NCI-H2029 (cell line): Measurements from ENCODE around the gene CD300LF.

Experiments used
- DNase-seq: peaks from one replicate; lab custom pipeline; 2025; lab: John Stamatoyannopoulos, UW

Gene CD300LF

DNA sequence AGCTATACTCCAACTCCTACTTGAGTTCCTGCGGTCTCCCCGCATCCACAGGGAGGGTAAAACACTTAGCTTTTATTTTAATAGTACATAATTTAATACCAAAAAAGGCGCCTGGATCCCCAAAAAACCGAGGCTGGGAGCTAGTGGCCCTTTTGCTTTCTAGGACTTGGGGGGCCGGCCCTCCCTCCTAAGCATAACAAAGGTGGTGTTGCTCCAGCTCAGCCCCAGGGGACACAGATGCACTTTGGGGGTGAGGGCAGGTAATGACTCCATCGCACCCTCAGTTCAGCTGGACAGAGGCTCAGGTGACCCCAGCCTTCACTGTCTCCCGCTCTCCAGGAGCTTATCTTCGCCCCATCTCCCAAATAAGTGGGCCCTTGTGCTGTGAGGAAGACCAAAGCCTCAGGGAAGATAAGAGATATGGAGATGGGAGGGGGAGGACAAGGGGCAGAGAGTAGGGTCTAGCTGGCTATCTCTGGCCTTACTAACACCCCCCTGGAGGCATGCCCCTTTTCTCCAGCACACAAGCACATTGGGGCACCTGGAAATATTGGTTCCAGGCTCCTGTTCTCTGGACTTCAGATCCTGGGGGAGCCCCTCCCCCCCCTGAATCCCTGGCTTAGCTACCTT is 32.9 kb upstream of the CD300LF start:
- DNase-seq, result no peak

DNA sequence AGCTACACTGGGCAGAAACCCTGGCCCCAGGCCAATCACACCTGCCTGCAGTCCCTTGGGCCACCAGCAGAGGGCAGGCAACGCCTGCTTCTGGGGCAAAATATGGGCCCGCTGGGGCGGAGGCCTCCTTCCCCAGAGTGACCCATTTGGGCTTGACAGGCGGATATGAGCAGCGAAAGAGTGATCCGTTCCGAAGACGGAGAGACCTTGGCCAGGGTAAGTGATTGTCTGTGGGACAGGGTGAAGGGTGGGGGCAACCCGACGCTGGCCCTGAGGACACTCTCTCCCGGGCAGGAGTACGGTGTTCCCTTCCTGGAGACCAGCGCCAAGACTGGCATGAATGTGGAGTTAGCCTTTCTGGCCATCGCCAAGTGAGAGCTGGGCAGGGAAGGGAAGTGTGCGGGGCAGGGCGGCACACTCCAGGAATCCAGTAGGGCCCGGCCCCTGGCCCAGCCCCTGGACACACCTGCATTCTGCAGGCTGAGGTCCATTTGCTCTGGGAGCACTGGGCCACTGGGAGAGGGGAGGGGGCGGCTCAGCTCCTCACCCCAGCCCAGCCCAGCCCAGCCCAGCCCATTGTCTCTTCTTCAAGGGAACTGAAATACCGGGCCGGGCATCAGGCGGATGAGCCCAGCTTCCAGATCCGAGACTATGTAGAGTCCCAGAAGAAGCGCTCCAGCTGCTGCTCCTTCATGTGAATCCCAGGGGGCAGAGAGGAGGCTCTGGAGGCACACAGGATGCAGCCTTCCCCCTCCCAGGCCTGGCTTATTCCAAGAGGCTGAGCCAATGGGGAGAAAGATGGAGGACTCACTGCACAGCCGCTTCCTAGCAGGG is 32.2 kb upstream of the CD300LF start:
- DNase-seq, result peak; percentile 32

GRCh38 chr17:74744349-74744713 is 31.6 kb upstream of the CD300LF start:
- DNase-seq, result no peak

DNA sequence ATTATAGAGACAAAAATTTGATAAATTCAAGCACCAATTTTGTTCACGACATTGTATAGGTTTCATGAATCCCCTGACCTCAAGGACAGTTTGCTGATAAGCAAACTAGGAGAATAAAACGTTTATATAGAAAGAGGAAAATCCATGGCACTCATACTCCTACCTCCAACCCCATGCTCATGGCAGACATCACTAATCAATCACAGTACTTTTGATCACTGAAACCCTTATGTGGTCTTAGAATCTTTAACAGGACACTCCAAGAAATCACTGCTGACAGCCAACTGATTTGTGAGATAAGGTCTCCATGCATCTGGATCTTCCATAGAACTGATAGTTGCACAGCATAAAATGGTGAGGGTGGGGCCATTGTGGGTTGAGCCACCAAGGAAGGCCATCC is 31.0 kb upstream of the CD300LF start:
- no peak for DNase-seq

GRCh38 chr17:74742978-74743545 is 30.3 kb upstream of the CD300LF start:
- no peak for DNase-seq

DNA sequence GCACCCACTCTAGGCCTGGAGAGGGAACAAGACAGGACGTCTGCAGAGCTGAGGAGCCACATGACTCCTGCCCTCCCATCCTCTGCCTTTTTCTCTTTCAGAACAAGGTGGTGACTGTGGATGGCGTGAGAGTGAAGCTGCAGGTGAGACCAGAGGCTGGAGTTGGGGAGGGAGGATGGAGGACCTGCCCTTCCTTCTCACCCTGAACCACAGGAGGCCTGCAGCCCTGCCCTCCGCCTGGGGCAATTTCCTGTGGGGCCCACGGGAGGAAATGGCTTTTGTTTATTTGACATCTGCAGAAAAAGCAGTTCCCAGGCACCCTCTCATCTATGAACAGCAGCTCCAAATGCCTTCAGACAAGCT is 29.4 kb upstream of the CD300LF start:
- DNase-seq, result no peak

- DNase-seq, result no peak
These were observed 28.1 kb upstream of the CD300LF start for GRCh38 chr17:74740641-74741387.

DNA sequence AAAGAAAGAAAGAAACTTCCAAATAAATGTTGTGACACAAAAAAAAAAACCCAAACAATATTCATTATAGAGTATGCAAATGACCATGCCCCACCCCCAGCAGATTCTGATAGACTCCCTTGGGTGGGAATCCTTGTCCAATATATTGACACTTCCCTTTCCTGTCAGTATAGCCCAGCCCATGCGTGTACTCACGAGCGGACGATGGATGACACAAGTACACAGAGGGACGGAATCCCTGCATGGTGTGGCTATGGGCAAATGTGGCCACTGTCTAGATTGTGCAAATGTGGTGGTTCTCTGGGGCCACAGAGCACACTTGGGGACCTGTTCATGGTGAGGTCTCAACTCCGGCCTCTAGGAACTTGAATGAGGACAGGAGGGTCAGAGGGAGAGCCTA is 27.4 kb upstream of the CD300LF start:
- DNase-seq, result no peak

- DNase-seq, result no peak
These were observed 26.6 kb upstream of the CD300LF start for GRCh38 chr17:74739227-74739831.

DNA sequence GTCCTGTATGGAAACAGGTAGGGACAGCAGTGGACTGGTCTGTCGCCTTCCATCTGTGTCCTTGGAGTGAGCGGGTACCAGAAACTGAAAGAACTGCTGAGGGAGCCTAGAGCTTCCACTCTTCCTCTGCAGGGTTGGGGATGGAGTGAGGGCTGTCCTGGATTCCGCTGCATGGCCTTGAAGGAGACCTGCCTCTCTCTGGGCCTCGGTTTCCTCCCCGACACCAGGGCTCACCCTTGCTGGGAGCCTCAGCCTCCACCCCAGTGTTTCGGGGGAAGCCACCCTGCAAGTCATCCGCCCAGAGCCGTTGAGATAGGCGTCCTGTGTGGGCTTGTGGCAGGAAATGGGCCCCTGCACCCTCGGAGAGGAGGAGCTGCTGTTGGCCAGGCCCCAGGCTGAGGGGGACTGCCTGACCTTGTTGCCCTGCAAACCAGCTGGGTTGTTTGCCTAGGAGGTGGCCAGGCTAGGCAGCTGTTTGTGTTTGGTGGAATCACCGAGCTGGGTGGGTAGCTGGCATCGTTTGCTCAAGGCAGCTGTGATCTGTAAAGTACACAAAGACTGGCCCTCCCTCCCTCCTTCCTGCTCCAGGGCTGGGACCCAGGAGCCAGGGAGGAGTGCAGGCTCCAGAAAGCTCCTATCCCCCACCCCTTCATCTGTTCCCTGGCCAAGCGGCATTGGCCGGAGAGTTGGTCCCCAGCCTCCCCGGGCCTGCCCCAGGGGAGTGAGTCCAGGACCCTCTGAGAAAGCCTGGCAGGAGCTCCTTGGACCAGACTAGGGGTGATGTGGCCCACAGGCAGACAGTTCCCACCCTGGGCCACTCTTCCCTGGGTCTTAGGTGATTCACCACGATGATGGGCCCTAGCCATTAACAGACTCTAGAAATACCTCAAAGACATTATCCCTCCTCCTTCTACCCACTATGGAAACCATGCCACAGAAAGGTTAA is 25.6 kb upstream of the CD300LF start:
- no peak for DNase-seq

DNA sequence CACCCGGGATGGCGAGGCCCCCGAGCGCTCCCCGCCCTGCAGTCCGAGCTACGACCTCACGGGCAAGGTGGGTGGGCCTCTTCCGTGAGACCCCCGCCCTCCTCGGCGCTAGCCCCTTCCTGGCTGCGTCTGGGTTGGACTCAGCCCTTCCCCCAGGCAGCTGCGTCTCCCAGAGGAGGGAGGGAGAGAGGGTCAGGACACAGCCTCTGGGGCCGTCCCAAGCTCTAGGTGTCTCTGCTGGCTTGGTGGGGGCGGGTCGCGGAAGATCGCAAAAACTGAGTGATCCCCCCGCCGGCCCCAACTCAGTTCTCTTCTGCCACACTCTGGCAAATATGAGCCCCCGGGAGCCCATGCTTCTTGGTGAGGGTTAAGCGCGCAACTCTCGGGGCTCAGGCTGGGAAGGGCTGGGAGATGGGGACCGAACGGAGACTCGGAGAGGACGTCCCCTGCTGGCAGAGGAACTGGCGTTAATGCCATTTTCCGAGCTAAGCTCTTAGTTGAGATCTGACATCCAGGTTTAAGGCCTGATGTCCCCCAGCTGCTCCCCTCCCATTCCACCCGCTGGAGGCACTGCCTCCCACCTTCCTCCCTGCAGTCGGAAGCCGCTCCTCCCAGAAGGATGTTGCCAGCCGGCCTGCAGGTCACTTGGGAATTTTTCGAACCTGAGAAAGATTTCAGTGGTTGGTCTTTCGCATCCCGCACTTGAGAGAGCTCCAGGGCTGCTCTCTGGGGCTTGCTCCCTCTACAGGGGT is 24.8 kb upstream of the CD300LF start:
- DNase-seq, result no peak

DNA sequence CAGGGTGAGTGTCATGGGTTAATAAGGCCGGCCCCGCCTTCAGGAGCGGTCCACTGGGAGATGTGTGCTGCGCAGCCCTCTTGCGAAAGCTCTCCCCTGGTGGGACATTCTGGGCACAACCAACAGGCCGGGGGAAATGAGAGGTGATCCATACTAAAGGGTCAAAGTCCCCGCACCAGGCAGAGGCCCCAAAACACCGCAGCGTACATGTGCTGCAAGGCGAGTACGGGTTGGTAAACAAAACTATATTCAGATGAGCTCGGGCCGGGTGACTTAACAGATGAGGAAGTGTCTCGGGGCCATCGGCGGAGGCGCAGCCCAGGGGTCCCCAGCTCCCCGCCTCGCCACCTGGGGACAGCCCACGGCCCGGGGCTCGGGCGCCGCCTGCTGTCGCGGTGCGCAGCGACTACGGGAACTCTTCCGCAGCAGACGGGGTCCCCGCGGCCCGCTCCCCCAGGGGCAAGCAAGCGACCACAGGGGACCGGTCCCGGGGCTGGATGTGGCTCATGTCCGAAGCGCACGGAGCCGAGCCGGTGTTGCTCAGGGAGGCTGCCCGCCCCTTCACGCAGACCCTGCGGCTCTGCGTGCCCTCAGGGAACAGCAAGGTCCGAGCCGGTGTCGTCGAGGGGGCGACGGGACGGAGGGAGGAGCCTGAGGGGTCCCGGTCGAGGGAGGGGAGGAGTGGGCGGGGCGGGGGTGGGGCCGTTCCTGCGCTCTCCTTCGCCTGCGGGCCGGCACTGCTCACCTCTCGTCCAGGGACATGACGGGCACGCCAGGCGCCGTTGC is 24.0 kb upstream of the CD300LF start, which contains the start of gene RAB37:
TSS of gene RAB37 (plus strand) at position 744 of the 786 bp plus-strand sequence. CDS start at position 761, 17 bp downstream.
- DNase-seq, result no peak

GRCh38 chr17:74734256-74734655 is 21.5 kb upstream of the CD300LF start:
- DNase-seq, result no peak

GRCh38 chr17:74733365-74734122 is 20.8 kb upstream of the CD300LF start:
- DNase-seq, result no peak

GRCh38 chr17:74732042-74732867 is 19.5 kb upstream of the CD300LF start:
- DNase-seq, result no peak

DNA sequence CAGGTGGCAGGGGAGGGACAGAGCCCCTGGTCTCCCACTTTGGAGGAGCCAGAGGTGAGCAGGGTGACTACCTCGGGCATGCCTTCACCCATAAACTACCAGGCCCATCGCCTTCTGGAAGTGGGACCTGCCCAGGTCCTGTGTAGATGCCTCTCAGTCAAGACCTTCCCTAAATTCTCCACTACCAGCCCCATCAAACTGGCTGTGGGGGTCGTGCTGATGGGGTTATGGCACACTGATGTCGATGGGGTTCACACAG is 18.6 kb upstream of the CD300LF start:
- no peak for DNase-seq

- no peak for DNase-seq
These were observed 18.0 kb upstream of the CD300LF start for GRCh38 chr17:74730491-74731346.
